GM23248 (cell line): ENCODE data around the gene CPED1. TPM values are rescaled to one million over a fixed set of nuclear protein-coding genes. Genes with fewer than 3 reads are reported as not detected.

Experiments
- DNase-seq: peaks from one replicate; pipeline ENCODE4 v3.0.0-alpha.2; 2015
- H2AFZ ChIP-seq: fragments of 200-600 bp; sonication (generic); 2 replicates; pipeline ENCODE4 v1.6.1; 2016; ENCODE audit warnings: antibody characterized with exemption
- H3F3A ChIP-seq: fragments of 200-600 bp; sonication (generic); 2 replicates; pipeline ENCODE4 v1.6.1; 2016; ENCODE audit warnings: mild to moderate bottlenecking, antibody characterized with exemption, mixed run types; ENCODE audit not compliant: insufficient read depth
- H3K27ac ChIP-seq: fragments of 200-600 bp; sonication (generic); 2 replicates; pipeline ENCODE4 v1.5.1; 2016; ENCODE audit warnings: mild to moderate bottlenecking
- H3K27me3 ChIP-seq: fragments of 200-600 bp; sonication (generic); replicated peaks from 2 replicates; pipeline ENCODE4 v1.6.1; 2016; ENCODE audit warnings: mild to moderate bottlenecking; ENCODE audit not compliant: insufficient read depth
- H3K36me3 ChIP-seq: fragments of 200-600 bp; sonication (generic); 2 replicates; pipeline ENCODE4 v1.6.1; 2016; ENCODE audit warnings: low read depth, mild to moderate bottlenecking
- H3K4me1 ChIP-seq: fragments of 200-600 bp; sonication (generic); 2 replicates; pipeline ENCODE4 v1.6.1; 2016; ENCODE audit warnings: mild to moderate bottlenecking; ENCODE audit not compliant: insufficient read depth
- H3K4me2 ChIP-seq: fragments of 200-600 bp; sonication (generic); one replicate; pipeline ENCODE4 v1.6.1; 2016; ENCODE audit warnings: mild to moderate bottlenecking; ENCODE audit not compliant: unreplicated experiment
- H3K4me3 ChIP-seq: fragments of 200-600 bp; sonication (generic); 2 replicates; pipeline ENCODE4 v1.5.1; 2016; ENCODE audit warnings: mild to moderate bottlenecking
- H3K79me2 ChIP-seq: fragments of 200-600 bp; sonication (generic); 2 replicates; pipeline ENCODE4 v1.6.1; 2016; ENCODE audit warnings: mild to moderate bottlenecking; ENCODE audit not compliant: insufficient read depth
- H3K9ac ChIP-seq: fragments of 200-600 bp; sonication (generic); 2 replicates; pipeline ENCODE4 v1.6.1; 2016; ENCODE audit warnings: mild to moderate bottlenecking
- H3K9me2 ChIP-seq: fragments of 200-600 bp; sonication (generic); 2 replicates; pipeline ENCODE4 v1.6.1; 2016; ENCODE audit warnings: mixed run types, mild to moderate bottlenecking, moderate library complexity; ENCODE audit not compliant: insufficient read depth
- H3K9me3 ChIP-seq: fragments of 200-600 bp; sonication (generic); one replicate; pipeline ENCODE4 v1.6.1; 2017; ENCODE audit warnings: low read depth
- H4K20me1 ChIP-seq: fragments of 200-600 bp; sonication (generic); 2 replicates; pipeline ENCODE4 v1.6.0; 2016; ENCODE audit not compliant: insufficient read depth
- EZH2 ChIP-seq: fragments of 200-600 bp; sonication (generic); IDR thresholded peaks from 2 replicates; pipeline ENCODE4 v1.6.1; 2018; ENCODE audit warnings: antibody characterized with exemption, mild to moderate bottlenecking; ENCODE audit not compliant: insufficient read depth, poor library complexity, severe bottlenecking
- EZH2phosphoT487 ChIP-seq: fragments of 200-600 bp; sonication (generic); IDR thresholded peaks from 2 replicates; pipeline ENCODE4 v1.6.1; 2018; ENCODE audit warnings: antibody characterized with exemption, moderate library complexity, mild to moderate bottlenecking, low read depth; ENCODE audit not compliant: insufficient read depth
- WGBS, 2 experiments: methylation state at CpG; one replicate each; pipeline ENCODE4 v1.1.6; 2015 to 2017; ENCODE audit warnings: low lambda C conversion rate in 2 of 2, low coverage in 1 of 2; ENCODE audit errors: missing lambda C conversion rate in 2 of 2; 5-methylcytosine and 5-hydroxymethylcytosine counted together
- in situ Hi-C: fragments of 300-500 bp; cut with MboI; formaldehyde crosslinking; loops from 2 replicates; pipeline ENCODE4 v1.15.0; 2020
- polyA plus RNA-seq: library from polyadenylated mRNA; unstranded; fragments of >200 nt; fragmentation: Nextera tagmentation; extraction: Ambion mirVana; gene quantifications from 2 replicates; pipeline ENCODE4 v1.2.1, GENCODE V29; 2016
- total RNA-seq: library from RNA; depleted of rRNA; stranded (reverse); fragments of >200 nt; shearing (Covaris generic); gene quantifications from 2 replicates; pipeline ENCODE4 v1.2.3, GENCODE V29; 2014

Gene CPED1
- total and polyA plus RNA-seq, 2 experiments from 2014 or later, result 12.4 to 20.2 TPM

GRCh38 chr7:121045090-121045489 is 56.6 kb downstream of the CPED1 start:
- no peaks in the 10 kb centered on the region for H3K27me3 ChIP-seq
- H3F3A ChIP-seq, result no peaks in the 10 kb centered on the region
- H3K4me3 ChIP-seq, result no peak overlapping the region
- H2AFZ ChIP-seq, result no peak overlapping the region
- no peak overlapping the region for H3K4me2 ChIP-seq
- H3K4me1 ChIP-seq, result peaks cover 16% of the 10 kb centered on the region
- H3K79me2 ChIP-seq, result no peaks in the 10 kb centered on the region
- DNase-seq, result no peak
- H3K9ac ChIP-seq, result no peak overlapping the region
- no peaks in the 10 kb centered on the region for H3K9me3 ChIP-seq
- H3K27ac ChIP-seq, result no peak overlapping the region
- 93 to 100% methylated on average over 1 of the region's 1 CpG for WGBS, 2 experiments
- no peak for TF ChIP-seq EZH2
- no peak for TF ChIP-seq EZH2phosphoT487
- no peaks in the 10 kb centered on the region for H3K36me3 ChIP-seq
- H3K9me2 ChIP-seq, result no peaks in the 10 kb centered on the region
- no peaks in the 10 kb centered on the region for H4K20me1 ChIP-seq
- in situ Hi-C loops, result no loop called here

- Histone ChIP-seq H2AFZ (no peak overlapping the region), H3K9ac (no peak overlapping the region), H3K27me3 (no peaks in the 10 kb centered on the region), H4K20me1 (no peaks in the 10 kb centered on the region), H3K79me2 (no peaks in the 10 kb centered on the region), H3K27ac (no peak overlapping the region), H3K9me2 (no peaks in the 10 kb centered on the region), H3K36me3 (no peaks in the 10 kb centered on the region), H3K4me2 (no peak overlapping the region), H3F3A (no peaks in the 10 kb centered on the region), H3K4me1 (peaks cover 17% of the 10 kb centered on the region), H3K4me3 (no peak overlapping the region), H3K9me3 (no peaks in the 10 kb centered on the region)
- no peak for DNase-seq
- no peak for TF ChIP-seq EZH2phosphoT487
- no peak for TF ChIP-seq EZH2
- 89 to 91% methylated on average over 4 of the region's 4 CpGs for WGBS, 2 experiments
- in situ Hi-C loops, result no loop called here
Measured at GRCh38 chr7:121046009-121046408, 57.5 kb downstream of the CPED1 start.

- Histone ChIP-seq H3K4me1 (peaks cover 10% of the 10 kb centered on the region; the same call in 1 of the 2 replicates), H3K4me3 (no peak overlapping the region), H3K9me3 (no peaks in the 10 kb centered on the region), H3K27ac (no peak overlapping the region), H3K9me2 (no peaks in the 10 kb centered on the region), H3F3A (no peaks in the 10 kb centered on the region), H4K20me1 (no peaks in the 10 kb centered on the region), H2AFZ (no peak overlapping the region), H3K4me2 (no peak overlapping the region), H3K27me3 (no peaks in the 10 kb centered on the region), H3K79me2 (no peaks in the 10 kb centered on the region), H3K36me3 (no peaks in the 10 kb centered on the region), H3K9ac (no peak overlapping the region)
- TF ChIP-seq EZH2phosphoT487 (no peak), EZH2 (no peak)
- DNase-seq, result no peak
- in situ Hi-C loops, result no loop called here
- WGBS, 2 experiments, result 92 to 97% methylated on average over 2 of the region's 2 CpGs
Measured at GRCh38 chr7:121046893-121047468, 58.5 kb downstream of the CPED1 start.

DNA sequence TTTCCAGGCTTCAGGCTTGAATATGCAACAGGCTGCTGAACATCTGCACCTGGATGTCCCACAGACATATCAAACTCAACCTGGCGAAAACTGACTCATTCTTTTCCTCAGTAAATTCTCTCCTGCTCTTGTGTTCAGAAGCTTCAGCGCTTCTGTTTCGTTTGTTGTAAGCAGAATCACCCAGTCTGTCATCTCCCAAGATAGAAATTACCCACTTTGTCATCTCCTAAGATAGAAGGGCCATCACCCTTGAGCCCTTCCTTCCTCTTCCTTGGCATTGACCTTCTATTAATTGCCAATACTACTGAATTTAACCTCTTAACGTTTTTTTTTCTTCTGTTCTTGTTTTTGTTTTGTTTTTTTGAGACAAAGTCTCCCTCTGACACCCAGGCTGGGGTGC is 59.7 kb downstream of the CPED1 start:
- Histone ChIP-seq H2AFZ (no peak overlapping the region), H3K36me3 (no peaks in the 10 kb centered on the region), H3K9me3 (no peaks in the 10 kb centered on the region), H3K4me2 (no peak overlapping the region), H3K27me3 (no peaks in the 10 kb centered on the region), H3K27ac (no peak overlapping the region), H3F3A (no peaks in the 10 kb centered on the region), H3K4me3 (no peak overlapping the region), H3K79me2 (no peaks in the 10 kb centered on the region), H3K9me2 (no peaks in the 10 kb centered on the region), H3K4me1 (peaks cover 10% of the 10 kb centered on the region; the same call in 1 of the 2 replicates), H3K9ac (no peak overlapping the region), H4K20me1 (no peaks in the 10 kb centered on the region)
- WGBS, 2 experiments, result 63 to 71% methylated on average over 4 of the region's 4 CpGs
- no peak for TF ChIP-seq EZH2
- DNase-seq, result no peak
- in situ Hi-C loops, result no loop called here
